ENCODE results near the gene TEX19.
"Not testable (repeated sequence)": the region's sequence is repeated elsewhere in the genome, so short reads cannot be mapped to it uniquely, and the experiment has no call there.

Gene TEX19

GRCh38 chr17:82375359-82376041 lies 16.5 kb downstream of the TEX19 start:
- DNase-seq (ENCODE audit: low read depth in 2 of 2): no peak

DNA sequence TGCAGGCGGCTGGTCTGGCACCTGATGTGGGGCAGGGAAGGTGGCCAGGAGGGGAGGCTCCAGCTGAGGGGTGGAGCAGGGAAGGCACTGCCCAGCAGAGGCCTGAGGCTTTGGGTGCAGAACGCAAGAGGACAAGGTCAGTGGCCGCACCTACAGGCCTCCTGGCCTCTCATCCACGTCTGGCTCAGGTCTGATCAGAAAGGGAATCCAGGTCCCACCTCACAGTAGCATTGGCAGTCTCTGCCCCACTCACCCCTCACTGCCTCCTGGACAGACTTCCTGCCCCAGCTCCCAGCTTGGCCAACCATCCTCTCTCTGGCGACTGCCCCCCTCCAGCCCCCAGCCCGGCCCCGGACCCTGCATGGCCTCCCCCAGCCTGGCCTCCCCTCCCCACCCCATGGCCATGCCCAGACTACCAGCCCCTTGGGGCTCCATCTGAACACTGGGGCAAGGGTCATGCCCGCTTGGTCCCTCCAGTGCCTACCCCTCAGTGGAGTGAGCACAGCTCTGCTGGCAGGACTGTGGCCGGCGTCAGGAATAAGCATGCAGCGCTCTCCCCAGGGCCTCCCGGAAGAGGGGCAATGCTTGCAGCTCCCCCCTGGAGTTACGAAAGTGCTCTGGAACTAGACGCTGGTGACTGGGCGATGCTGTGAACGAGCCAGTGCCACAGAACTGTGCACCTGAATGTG lies 17.1 kb downstream of the TEX19 start:
- no peak for DNase-seq (ENCODE audit: low read depth in 2 of 2)

- DNase-seq (ENCODE audit: low read depth in 2 of 2): not testable (repeated sequence)
These were observed 18.2 kb downstream of the TEX19 start for GRCh38 chr17:82377294-82377693.

- DNase-seq (ENCODE audit: low read depth in 2 of 2): no peak
These were observed 19.1 kb downstream of the TEX19 start for GRCh38 chr17:82377924-82378740.

GRCh38 chr17:82378741-82379021 lies 19.6 kb downstream of the TEX19 start:
- DNase-seq (ENCODE audit: low read depth in 2 of 2): no peak

DNA sequence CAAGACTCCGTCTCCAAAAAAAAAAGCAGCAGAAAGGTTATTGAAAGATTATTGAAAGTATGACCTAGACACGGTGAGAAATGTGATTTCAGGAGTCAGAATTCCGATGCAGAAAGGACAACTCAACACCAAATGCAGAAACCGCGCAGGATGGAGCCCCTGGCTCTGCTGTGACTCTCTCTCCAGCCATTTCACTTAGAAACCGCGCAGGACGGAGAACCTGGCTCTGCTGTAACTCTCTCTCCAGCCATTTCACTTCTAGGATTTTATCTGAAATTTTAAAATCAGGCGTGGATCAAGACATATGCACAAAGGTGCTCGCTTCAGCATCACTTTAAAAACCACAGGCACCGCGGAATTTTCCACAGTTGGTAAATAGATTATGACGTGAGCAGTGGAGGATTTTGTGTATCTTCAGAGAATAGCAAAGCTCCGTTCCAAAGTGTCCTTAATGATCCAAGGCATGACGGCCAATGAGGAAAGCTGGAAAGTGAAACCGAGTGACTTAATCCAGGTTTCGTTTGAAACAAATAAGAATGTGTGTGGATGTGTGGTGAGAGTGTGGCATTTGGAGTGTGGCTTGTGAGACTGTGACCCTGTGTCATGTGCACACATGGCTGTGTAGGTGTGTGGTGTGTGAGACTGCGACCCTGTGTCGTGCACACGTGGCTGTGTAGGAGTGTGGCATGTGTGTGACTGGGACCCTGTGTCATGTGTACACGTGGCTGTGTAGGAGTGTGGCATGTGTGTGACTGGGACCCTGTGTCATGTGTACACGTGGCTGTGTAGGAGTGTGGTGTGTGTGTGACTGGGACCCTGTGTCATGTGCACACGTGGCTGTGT lies 22.0 kb downstream of the TEX19 start:
- no peak for DNase-seq (ENCODE audit: low read depth in 2 of 2)

DNA sequence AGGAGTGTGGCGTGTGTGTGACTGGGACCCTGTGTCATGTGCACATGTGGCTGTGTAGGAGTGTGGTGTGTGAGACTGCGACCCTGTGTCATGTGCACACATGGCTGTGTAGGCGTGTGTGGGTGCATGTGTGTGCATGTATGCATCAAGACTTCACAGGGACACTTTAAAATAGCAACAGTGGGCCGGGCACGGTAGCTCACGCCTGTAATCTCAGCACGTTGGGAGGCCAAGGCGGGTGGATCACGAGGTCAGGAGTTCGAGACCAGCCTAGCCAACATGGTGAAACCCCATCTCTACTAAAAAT lies 22.6 kb downstream of the TEX19 start:
- not testable (repeated sequence) for DNase-seq (ENCODE audit: low read depth in 2 of 2)

DNA sequence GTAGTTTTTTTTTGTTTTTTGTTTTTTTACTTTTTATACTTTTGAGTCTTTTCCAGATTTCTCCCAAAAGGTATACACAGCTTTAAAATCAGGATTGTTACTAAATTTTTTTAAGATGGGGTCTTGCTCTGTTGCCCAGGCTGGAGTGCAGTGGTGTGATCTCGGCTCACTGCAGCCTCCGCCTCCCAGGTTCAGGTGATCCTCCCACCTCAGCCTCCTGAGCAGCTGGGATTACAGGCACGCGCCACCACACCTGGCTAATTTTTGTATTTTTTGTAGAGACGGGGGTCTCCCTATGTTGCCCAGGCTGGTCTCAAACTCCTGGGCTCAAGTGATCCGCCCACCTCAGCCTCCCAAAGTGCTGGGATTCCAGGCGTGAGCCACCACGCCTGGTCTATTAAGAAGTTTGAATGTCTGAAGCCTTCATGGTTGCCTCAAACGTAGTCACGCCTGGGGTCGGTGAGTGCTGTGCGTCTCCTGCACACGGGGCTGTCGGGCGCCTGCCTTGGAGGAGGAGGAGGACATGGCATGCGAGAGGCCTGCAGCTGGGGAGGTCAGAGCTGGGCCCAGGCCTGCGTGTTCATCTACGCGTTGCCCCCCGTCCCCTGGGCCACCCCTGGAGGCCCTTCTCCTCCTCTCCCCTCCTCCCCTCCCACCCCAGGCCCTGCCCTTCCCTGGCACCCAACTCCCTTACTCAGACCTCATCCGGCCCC lies 23.3 kb downstream of the TEX19 start:
- not testable (repeated sequence) for DNase-seq (ENCODE audit: low read depth in 2 of 2)

- no peak for DNase-seq (ENCODE audit: low read depth in 2 of 2)
These were observed 23.8 kb downstream of the TEX19 start for GRCh38 chr17:82382933-82383255.

DNA sequence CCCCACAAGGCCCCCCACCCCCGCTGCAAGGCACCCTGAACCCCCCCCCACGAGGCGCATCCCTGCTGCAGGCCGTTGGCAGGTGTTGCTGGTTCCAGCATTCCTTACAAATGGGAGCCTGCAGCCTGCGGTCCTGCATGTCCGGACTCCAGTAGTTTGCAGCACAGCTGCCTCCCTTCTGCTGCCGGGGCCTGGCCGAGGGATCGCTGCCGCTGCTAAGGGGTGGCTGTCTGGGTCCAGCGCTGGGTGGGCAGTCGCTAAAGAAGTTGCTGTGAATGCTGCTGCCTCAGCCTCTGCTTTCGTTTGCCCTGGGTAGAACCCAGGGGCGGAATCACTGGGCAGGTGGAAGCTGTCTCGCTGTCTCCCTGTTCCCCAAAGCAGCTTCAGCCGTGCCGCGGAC lies 24.4 kb downstream of the TEX19 start:
- no peak for DNase-seq (ENCODE audit: low read depth in 2 of 2)

DNA sequence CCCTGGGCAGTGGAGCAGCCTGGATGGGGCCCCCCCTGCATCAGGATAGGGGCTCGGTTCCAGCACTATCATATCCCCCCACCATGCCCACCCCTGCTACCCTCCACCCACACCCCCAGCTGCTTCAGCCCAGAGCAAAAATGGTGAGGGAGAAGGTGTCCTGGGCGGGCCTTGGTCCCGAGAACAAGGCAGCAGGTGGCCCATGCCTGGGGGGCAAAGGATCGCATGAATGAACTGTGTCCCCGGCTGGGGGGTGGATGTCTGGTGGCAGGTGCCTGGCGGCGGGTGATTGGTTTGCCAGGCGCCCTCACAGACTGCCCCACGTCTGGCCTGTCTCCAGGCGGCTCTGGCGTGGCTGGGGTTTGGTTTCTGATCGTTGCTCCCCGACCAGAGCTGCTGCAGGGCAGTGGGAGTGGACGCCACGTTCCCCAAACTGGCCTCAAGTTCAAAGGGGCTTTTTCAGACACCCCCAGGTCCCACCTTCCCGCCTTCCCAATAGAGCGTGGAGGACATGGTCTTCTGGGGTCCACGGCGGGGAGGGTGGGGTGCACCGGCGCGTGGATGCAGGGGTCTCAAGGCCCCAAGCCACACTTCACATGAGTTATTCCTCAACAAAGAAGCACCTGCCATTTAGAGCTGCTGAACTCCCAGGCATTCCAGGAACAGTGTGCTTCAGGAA lies 25.1 kb downstream of the TEX19 start:
- no peak for DNase-seq (ENCODE audit: low read depth in 2 of 2)

- DNase-seq (ENCODE audit: low read depth in 2 of 2): no peak
These were observed 25.9 kb downstream of the TEX19 start for GRCh38 chr17:82384730-82385481.

- no peak for DNase-seq (ENCODE audit: low read depth in 2 of 2)
These were observed 26.7 kb downstream of the TEX19 start for GRCh38 chr17:82385559-82386254.

DNA sequence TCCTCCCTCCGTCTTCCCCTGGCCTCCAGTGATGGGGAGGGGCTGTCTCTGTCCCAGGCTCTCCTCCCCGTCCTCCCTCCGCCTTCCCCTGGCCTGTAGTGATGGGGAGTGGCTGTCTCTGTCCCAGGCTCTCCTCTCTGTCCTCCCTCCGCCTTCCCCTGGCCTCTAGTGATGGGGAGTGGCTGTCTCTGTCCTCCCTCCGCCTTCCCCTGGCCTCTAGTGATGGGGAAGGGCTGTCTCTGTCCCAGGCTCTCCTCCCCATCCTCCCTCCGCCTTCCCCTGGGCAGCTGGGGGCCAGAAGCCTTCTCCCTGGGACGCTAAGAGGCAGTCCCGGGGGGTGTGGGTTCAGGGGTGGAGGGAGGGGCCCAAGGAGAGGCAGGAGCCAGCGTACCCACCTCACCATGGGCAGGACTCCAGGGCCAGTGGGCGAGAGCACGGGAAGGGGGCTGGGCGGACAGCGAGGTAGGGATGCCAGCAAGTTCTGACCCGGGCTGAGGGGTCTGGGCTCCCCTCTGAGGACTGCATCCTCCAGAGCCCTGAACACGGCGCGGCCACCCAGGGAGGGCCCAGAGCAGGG lies 27.3 kb downstream of the TEX19 start:
- DNase-seq (ENCODE audit: low read depth in 2 of 2): no peak

DNA sequence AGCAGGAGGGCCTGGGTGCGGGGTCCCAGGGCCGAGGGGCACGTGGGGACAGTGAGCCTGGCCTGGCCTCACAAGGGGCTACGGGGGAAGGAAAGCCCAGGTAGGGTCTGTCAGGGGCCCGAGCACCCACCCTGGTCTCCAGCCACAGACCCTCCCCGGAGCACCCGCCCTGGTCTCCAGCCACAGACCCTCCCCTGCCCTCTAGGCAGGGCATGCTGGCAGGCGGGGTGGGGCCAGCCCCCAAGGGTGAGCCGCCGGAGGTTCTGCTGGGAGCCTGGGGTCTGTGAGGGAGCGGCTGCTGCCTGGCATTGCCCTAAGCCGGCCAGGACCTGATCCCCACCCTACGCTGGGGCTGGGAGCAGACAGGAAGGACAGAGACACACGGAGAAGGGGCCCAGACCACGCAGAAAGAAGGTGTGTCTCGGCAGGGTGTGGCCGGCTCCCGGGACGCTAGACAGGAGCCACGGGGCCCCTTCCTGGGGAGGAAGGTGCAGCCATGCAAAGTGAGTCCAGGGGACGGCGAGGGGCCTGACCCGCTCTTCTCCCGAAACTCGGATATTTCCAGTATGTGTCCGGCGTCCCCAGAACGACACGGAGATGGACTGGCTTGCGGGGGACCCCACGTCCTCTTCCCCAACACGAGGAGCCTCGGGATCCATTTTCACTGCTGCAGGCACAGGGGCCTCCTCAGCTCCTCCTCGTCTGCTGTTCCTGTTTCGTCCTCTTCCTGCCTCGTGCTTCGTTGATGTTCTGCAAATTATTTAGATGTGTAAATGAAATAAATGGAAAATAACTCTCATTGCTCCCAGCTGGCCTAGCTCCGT lies 28.0 kb downstream of the TEX19 start:
- no peak for DNase-seq (ENCODE audit: low read depth in 2 of 2)

DNA sequence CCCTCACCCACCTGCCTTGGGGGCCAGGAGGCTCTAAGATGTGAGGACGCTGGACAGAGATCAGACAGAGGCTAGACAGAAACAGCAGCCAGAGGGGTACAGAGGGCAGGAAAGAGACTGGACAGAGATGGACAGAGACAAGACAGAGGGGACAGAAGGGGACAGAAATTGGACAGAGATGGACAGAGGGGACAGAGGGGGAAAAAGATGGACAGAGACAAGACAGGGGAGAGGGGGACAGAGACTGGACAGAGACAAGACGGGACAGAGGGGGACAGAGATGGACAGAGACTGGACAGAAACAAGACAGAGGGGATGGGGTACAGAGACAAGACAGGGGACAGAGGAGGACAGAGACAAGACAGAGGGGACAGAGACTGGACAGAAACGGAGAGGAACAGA lies 28.7 kb downstream of the TEX19 start:
- no peak for DNase-seq (ENCODE audit: low read depth in 2 of 2)

DNA sequence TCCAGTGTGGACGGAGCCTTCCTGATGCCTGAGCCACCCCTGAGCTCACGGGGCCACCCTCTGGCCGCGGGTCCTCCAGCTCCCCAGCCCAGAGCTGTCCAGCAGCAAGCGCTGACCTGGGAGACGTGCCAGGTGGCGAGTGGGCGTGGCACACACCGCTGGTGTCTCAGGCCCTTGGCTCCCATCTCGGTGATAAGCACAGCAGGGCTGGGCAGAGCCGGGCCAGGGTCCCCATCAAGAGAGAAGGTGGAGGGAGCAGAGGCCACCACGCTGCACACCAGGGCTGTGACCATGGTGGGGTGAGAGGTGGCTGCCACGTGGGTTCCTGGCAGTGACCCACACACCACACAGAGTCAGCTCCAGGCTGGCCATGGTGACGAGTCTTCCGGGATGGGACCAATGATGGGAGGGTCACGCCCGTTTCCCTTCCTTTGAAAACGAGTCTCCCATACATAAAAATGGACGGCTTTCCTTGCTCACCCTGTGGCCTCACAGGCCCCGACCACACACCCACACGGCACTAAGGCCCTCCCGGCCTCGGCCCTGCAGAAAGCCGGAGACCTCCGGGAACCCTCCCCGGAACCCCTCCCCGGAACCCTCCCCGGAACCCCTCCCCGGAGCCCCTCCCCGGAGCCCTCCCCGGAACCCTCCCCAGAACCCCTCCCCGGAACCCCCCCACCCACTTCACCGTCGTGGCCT lies 29.3 kb downstream of the TEX19 start:
- DNase-seq (ENCODE audit: low read depth in 2 of 2): no peak

DNA sequence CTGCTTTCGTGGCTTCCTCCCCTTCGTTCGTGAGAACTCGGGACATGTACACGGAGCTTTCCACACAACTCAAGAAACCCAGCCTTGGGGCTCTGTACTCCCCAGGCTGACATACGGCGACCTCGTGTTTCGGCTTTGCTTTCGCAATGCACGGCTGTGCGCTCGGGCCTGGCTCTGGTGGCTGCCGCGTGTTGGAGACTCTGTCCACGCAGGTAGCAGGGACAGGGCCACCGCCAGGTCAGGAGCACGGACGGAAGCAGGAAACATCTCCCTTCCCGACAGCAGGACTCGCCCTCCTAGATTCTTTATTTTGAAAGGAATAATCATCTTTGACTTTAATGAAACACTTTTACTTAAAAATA lies 29.9 kb downstream of the TEX19 start:
- DNase-seq (ENCODE audit: low read depth in 2 of 2): no peak

All from stimulated activated CD8-positive, alpha-beta memory T cell treated with anti-CD3 and anti-CD28 coated beads, Interleukin-2, amount 100 ng/mL, for 1 hour (primary cell).